ENCODE data around the gene PEX14.

Gene PEX14

GRCh38 chr1:10650556-10651388 is 176.0 kb downstream of the PEX14 start:
- DNase-seq (ENCODE audit: extremely low read depth, low read depth): no peak
- TF ChIP-seq CTCF (IDR thresholded peaks at IDR 0.05; ENCODE audit: low read depth, low read length, missing control alignments): no peak
- H3K4me3 ChIP-seq (replicated peaks; ENCODE audit: low read depth, low read length): no peak overlapping the region

DNA sequence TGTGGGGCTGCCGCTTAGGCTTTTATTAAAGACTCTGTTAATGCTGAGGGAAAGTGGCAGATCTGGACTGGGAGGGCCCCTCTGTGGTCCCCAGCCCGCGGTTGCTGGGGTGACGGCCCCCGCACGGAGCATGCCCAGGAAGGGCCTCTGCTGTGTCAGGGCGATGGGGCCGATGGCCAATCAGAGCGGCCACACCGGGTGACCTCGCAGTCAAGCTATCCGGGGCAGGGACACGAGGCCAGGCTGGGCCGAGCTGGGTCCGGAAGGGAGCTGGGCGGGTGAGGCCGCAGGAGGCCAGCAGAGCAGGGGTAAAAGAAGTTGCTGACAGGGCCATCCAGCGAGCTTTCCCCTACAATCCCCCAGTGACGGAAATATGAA is 176.6 kb downstream of the PEX14 start:
- H3K4me3 ChIP-seq (replicated peaks; ENCODE audit: low read depth, low read length): no peak overlapping the region
- TF ChIP-seq CTCF (IDR thresholded peaks at IDR 0.05; ENCODE audit: low read depth, low read length, missing control alignments): no peak
- DNase-seq (ENCODE audit: extremely low read depth, low read depth): no peak

GRCh38 chr1:10651793-10652192 is 177.0 kb downstream of the PEX14 start:
- no peak for DNase-seq (ENCODE audit: extremely low read depth, low read depth)
- TF ChIP-seq CTCF (IDR thresholded peaks at IDR 0.05; ENCODE audit: low read depth, low read length, missing control alignments): no peak
- H3K4me3 ChIP-seq (replicated peaks; ENCODE audit: low read depth, low read length): no peak overlapping the region

- no peak for DNase-seq (ENCODE audit: extremely low read depth, low read depth)
- H3K4me3 ChIP-seq (replicated peaks; ENCODE audit: low read depth, low read length): no peak overlapping the region
- TF ChIP-seq CTCF (IDR thresholded peaks at IDR 0.05; ENCODE audit: low read depth, low read length, missing control alignments): no peak
Observed at GRCh38 chr1:10652626-10653025, 177.9 kb downstream of the PEX14 start.

- TF ChIP-seq CTCF (IDR thresholded peaks at IDR 0.05; ENCODE audit: low read depth, low read length, missing control alignments): no peak
- H3K4me3 ChIP-seq (replicated peaks; ENCODE audit: low read depth, low read length): no peak overlapping the region
- no peak for DNase-seq (ENCODE audit: extremely low read depth, low read depth)
Observed at GRCh38 chr1:10653370-10654125, 178.8 kb downstream of the PEX14 start.

GRCh38 chr1:10655002-10655401 is 180.3 kb downstream of the PEX14 start:
- no peak overlapping the region for H3K4me3 ChIP-seq (replicated peaks; ENCODE audit: low read depth, low read length)
- no peak for TF ChIP-seq CTCF (IDR thresholded peaks at IDR 0.05; ENCODE audit: low read depth, low read length, missing control alignments)
- no peak for DNase-seq (ENCODE audit: extremely low read depth, low read depth)
